Upper lobe of left lung (tissue), 4 donors: Measurements from ENCODE around the gene GON7.

Experiments used
- POLR2A ChIP-seq, 4 donors: fragments of 450-650 bp; IDR thresholded peaks; one replicate each; pipeline ENCODE4 v1.5.1; 2016 to 2017; ENCODE audit warnings: antibody characterized with exemption in 4 of 4, mild to moderate bottlenecking in 2 of 4
- TF ChIP-seq, protein P1 (sequence below), 6 experiments: fragments of 450-650 bp in 4 of 6; fragments of 200-600 bp in 2 of 6; sonication (generic) in 2 of 6; IDR thresholded peaks; one replicate each; pipeline ENCODE4 v1.5.1; 2016 to 2019; ENCODE audit warnings: antibody characterized with exemption in 6 of 6

DNA sequence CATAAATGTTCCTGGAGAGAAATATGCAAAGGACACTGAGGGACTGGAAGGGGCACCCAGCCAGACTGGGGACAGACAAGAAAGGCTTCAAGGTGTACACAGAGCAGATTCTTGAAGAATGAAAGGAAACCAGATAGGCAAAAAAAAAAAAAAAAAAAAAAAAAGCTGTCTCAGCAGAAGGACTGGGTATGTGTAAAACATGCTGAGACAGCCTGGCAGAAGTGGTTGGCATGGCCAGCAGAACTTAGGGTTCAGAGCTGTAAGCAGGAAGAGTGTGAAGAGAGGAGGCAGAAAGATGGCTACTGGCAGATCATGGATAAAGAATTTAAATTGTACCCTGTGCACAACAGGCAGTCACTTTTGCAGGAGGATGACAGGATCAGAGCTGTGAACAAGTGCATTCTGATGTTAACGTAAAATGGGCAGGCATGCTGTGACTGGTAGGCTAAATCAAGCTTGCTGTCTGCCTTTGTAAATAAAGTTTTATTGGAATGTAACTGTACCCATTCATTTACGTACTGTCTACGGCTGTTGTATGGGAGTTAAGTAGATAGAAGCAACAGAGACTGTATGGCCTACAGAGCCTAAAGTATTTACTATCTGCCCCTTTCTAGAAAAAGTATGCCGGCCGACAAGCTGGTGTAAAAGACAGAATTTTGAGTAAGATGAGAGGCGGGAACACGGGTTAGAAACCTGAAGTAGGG is 42.4 kb upstream of the GON7 start:
- no peak for TF ChIP-seq POLR2A (IDR thresholded peaks at IDR 0.05)
- TF ChIP-seq, protein P1, sequence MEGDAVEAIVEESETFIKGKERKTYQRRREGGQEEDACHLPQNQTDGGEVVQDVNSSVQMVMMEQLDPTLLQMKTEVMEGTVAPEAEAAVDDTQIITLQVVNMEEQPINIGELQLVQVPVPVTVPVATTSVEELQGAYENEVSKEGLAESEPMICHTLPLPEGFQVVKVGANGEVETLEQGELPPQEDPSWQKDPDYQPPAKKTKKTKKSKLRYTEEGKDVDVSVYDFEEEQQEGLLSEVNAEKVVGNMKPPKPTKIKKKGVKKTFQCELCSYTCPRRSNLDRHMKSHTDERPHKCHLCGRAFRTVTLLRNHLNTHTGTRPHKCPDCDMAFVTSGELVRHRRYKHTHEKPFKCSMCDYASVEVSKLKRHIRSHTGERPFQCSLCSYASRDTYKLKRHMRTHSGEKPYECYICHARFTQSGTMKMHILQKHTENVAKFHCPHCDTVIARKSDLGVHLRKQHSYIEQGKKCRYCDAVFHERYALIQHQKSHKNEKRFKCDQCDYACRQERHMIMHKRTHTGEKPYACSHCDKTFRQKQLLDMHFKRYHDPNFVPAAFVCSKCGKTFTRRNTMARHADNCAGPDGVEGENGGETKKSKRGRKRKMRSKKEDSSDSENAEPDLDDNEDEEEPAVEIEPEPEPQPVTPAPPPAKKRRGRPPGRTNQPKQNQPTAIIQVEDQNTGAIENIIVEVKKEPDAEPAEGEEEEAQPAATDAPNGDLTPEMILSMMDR (IDR thresholded peaks at IDR 0.05) = no peak
